Adipose tissue (tissue), 3 donors: ENCODE results near the gene GRAMD4. TPM values are rescaled to one million over a fixed set of nuclear protein-coding genes. Genes with fewer than 3 reads are reported as not detected.

Experiments
- H3K27ac ChIP-seq: one replicate; pipeline ENCODE4 v1.5.1; 2013; ENCODE audit warnings: low read depth, low read length
- WGBS, 3 donors: extraction: QIAGEN DNeasy Blood & Tissue Kit; methylation state at CpG; one replicate each; pipeline ENCODE4 v1.1.7; 2013; 5-methylcytosine and 5-hydroxymethylcytosine counted together
- polyA plus RNA-seq, 3 donors: library from polyadenylated mRNA; stranded (reverse); fragments of 200-250 nt; gene quantifications; one replicate each; pipeline ENCODE4 v1.2.3, GENCODE V29; 2013
- donor health status: healthy with polysubstance abuse.
- donor health status: Bipolar disorder and iron deficiency.
- donor health status: healthy.

GRAMD4 gene, protein sequence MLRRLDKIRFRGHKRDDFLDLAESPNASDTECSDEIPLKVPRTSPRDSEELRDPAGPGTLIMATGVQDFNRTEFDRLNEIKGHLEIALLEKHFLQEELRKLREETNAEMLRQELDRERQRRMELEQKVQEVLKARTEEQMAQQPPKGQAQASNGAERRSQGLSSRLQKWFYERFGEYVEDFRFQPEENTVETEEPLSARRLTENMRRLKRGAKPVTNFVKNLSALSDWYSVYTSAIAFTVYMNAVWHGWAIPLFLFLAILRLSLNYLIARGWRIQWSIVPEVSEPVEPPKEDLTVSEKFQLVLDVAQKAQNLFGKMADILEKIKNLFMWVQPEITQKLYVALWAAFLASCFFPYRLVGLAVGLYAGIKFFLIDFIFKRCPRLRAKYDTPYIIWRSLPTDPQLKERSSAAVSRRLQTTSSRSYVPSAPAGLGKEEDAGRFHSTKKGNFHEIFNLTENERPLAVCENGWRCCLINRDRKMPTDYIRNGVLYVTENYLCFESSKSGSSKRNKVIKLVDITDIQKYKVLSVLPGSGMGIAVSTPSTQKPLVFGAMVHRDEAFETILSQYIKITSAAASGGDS
- 10 to 100 TPM; 12.0 to 23.9 (median 12.1) TPM for polyA plus RNA-seq

DNA sequence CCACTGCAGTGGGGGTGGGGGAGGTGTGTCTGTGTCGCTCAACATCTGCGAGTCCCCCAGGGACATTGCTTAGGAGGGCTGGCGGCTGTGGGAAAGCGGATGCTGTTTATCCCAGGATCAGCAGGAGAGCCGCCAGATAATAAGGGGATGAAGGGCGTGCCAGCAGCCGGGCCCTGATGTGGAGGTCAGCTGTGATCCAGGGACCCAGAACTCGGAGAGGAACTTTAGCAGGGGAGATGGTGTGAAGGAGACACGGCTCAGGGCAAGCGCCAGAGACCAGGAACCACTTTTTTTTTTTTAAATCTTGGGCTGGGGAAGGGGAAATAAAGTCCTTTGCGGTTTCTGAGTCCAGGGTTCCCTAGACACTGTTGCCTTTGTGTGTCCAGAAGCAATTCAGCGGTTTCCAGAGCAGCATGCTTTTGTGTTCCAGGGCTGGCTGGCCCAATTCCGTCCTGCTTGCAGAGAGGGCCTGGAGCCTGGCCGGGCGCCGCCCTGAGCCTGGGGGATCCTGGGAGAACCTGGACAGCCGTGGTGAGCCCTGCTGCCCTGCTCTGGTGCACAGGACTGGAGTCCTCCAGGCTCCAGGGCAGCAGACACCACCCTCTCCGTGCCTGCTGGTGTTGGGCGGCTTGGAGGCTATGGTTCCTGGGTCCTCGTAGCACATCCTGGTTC lies at the start of gene GRAMD4:
Gene GRAMD4, plus strand, starts transcription at position 557 of the 672 bp plus-strand sequence. CDS start 6,414 bp downstream, outside the sequence.
- 22 to 52% (median 31%) methylated on average over 20 of the region's 20 CpGs for WGBS, 3 donors
- H3K27ac ChIP-seq: no peak within 1 kb of the TSS

DNA sequence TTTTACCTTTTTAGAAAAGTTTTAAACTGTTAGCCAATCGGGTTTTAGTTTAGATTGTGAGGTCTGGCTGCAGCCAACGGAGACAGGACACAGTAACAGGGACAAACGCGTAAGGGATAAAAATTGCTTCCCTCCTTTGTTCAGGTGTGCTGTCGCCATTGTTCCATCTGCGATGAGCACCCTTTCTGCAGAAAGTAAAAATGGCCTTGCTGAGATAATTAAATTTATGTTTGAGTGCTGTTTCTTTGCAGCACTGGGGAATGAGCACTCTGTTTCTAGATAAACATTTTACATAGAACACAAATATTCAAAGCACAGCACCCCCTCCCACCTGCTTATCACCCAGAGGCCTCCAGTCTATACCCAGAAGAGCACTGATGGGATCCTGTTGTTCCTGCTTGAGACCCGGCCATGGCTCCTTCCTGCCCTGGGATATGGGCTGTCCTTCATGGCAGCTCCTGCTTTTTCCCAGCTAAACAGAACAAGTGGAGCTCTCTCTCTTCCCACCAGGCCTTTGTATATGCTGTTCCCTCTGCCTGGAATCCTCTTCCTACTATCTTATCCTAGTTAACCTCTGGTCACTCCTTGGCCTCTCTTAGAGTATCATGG lies 48.4 kb upstream of the GRAMD4 start:
- no peak overlapping the region for H3K27ac ChIP-seq
- 78 to 95% (median 91%) methylated on average over 7 of the region's 7 CpGs for WGBS, 3 donors

DNA sequence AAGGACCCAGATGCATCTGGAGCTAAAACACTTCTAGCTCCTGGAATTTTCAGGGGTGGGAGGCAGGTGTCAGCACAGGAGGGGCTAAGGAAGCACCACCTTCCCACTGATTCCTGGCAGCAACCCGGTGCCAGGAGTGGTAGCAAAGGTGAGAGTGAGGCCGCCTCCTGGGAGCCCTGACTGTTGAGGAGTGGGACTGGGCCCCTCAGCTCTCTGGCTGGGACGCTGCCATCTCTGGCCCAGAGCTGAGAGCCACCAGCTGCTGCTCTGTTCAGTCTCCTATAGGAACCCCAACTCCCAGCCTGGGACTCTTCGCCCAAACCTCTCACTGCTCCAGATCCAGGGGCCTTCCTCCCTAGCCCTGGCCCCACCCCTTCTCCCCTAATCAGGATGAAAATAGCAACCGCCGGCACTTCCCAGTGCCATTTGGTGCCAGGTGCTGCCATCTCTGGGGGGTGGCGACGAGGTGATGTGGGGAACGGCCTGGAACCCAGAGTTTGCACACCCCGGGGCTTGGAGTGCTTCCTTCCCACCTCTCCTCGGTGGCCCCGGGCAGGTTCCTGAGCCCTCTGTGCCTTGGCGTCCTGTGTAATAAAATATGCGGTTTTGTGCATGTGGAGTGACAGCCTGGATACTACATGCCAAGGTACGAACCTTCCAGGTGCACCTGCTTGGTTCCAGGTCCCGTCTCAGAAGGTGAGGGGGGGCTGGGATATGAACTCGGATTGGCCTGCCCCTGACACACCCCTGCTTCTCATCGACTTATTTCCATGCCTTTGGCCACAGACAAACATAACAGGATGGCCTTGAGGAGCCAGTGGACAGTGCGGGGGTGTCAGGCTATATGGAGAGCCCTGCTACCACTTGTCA lies 47.0 kb upstream of the GRAMD4 start:
- H3K27ac ChIP-seq: no peak overlapping the region
- 53 to 89% (median 80%) methylated on average over 19 of the region's 19 CpGs for WGBS, 3 donors

DNA sequence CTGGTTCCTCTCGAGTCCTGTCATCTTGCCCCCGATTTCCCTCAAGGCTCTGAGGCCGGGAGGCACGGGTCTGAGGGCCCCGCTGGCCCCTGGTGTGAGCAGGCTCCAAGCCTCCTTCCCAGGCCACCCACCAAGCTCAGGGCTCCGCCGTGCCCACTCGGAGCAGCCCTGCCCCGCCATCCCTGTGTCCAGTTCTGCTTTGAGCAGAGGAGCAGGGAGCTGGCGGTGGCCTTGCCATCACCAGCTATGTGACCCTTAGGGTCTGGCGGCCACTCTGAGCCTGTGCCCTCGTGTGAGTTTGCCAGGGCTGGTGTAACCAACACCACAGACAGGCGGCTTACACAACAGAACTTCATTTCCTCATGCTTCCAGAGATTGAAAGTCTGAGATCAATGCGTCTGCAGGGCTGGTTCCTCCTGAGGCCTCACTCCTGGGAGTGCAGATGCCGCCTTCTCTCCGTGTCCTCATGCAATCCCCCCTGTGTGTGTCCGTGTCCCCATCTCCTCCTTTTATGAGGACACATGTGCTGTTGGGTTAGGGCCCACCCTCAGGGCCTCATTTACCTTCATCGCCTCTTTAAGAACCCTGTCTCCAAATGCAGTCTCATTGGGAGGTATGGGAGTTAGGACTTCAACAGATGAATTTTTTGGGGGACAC lies 46.3 kb upstream of the GRAMD4 start:
- no peak overlapping the region for H3K27ac ChIP-seq
- WGBS, 3 donors: 69 to 73% (median 71%) methylated on average over 18 of the region's 18 CpGs

DNA sequence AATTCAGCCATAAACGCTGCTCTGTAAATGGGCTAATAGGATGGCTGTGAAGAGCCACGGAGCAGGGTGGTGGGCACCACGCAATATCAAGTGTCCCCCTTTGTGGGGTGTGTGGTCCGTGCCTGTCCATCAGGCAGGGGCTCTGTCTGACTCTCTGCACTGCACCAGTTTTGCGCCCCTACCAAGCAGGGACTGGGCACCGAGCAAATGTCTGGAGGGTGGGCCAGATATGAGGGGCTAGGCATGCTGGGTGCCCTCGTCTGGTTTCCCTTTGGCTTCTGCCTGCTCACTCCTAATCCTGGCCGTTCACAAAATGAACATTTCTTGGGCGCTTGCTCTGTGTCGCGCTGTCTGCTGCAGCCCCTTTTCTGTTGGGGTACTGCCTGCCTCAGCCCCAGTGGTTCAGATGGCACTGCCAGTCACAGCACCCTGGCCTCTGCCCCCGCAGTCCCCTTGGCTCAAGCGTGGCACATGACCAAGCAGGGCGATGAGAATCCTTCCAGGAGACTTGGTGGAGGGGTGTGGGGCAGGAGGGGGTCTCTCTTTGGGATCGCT lies 45.7 kb upstream of the GRAMD4 start:
- 82 to 89% (median 89%) methylated on average over 15 of the region's 15 CpGs for WGBS, 3 donors
- no peak overlapping the region for H3K27ac ChIP-seq

DNA sequence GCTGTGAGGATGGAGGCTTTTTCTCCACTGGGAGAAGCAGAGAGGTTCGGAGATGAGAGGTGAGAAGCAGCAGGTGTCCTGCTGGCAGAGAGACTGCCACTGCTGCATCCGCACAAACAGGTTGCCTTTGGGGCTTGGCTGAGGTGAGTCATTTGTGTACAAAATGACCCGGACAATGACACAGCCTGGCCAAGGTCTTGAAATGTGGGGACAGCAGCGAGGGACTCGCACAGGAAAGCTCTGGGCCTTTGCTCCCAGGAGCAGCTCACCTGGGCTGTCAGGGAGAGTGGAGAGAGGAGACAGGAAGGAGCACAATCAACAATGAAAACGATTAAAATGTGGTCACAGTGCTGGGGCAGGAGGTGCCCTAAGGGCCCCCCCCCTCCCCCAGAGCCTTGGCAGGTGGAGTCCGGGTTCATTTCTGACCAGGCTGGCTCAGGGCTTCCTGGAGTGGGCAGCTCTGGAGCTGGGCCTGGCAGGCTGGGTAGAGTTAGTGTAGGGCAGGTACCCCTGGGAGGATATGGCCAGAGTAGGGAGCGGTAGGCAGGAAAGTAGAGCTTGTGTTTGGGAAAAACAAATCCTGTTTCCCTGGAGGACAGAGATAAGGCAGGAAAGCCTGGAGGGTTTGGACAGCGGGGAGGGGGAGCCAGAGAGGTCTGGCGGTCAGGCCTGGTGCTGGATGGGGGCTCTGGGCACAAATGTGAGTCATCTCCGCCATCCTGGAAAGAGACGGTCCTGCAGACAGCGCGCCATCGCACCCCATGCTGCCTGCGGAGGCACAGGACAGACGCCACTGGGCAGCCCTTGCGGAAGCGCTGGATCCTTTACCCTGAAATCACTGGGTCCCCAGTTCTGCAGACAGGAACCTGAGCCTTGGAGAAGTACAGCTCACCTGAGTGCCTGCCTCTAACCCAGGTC lies 44.9 kb upstream of the GRAMD4 start:
- H3K27ac ChIP-seq: no peak overlapping the region
- WGBS, 3 donors: 43 to 69% (median 66%) methylated on average over 19 of the region's 19 CpGs

DNA sequence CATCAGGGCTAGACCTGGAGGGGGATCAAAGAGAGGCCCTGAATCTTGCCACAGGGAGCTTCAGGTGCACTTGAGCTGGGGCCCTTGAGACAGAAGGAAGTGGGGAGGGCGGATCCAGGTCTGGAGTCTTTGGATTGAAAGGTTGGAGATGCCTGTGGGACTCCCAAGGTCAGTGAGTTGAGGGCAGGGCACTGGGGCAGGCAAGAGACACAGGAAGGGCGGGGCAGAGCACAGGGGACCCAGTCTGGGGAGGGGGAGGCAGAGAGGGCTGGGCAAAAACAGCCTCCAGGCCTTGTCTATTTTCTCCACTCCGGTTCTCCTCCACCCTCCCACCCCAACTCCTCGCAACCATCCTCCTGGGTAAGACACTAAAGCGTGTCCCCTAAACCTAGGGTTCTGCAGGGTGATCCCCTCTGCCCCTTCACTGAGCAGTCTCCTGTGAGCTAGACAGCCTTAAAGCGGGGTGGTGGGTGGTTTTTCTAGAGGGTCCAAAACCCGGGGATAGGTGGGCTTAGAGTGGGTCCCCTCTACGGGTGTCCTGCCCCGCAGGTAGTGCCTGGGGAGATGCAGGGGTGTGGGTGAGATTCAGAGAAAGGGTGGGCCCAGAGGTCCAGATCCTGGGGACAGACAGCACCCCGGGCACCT lies 44.2 kb upstream of the GRAMD4 start:
- 36 to 55% (median 50%) methylated on average over 9 to 10 of the region's 10 CpGs for WGBS, 3 donors
- H3K27ac ChIP-seq: no peak overlapping the region

DNA sequence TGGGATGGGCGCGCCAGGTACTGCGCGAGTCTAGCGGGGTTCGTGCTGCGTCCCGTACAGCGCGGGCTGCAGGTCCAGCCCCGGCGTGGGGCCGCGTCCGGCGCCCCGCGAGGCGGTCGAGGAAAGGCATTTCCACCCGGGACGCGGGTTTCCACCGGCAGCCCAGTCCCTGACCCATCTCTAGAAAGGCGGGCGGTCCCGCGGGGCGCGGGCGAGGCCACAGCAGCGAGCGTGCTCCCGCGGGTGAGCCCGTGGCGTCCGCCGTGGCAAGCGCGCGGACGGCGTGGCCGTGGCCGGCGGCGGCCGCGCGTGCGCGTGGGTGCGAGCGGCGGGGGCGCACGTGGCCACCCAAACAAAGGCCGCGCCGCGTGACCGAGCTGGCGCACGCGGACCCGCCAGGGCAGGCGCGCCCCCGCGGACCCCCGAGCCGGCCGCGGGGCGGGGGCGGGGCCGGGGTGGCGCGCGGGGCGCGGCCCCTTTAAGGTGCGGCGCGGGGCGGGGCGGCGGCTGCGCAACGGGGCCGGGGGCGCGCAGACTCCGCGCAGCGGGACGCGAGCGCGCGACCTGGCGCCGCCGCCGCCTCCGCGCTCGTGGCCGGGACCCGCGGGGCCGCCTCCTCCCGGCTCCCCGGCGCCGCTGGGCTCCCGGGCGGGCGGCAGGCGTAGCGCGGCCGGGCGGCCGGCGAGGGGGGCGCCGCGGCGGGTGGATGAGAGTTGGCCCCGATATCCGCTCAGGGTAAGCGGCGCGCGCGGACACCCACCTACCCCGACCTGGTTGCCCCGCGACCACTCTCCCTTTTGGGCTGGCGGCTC lies 43.4 kb upstream of the GRAMD4 start:
- 0 to 6% (median 1%) methylated on average over 28 to 141 of the region's 142 CpGs for WGBS, 3 donors
- no peak overlapping the region for H3K27ac ChIP-seq

DNA sequence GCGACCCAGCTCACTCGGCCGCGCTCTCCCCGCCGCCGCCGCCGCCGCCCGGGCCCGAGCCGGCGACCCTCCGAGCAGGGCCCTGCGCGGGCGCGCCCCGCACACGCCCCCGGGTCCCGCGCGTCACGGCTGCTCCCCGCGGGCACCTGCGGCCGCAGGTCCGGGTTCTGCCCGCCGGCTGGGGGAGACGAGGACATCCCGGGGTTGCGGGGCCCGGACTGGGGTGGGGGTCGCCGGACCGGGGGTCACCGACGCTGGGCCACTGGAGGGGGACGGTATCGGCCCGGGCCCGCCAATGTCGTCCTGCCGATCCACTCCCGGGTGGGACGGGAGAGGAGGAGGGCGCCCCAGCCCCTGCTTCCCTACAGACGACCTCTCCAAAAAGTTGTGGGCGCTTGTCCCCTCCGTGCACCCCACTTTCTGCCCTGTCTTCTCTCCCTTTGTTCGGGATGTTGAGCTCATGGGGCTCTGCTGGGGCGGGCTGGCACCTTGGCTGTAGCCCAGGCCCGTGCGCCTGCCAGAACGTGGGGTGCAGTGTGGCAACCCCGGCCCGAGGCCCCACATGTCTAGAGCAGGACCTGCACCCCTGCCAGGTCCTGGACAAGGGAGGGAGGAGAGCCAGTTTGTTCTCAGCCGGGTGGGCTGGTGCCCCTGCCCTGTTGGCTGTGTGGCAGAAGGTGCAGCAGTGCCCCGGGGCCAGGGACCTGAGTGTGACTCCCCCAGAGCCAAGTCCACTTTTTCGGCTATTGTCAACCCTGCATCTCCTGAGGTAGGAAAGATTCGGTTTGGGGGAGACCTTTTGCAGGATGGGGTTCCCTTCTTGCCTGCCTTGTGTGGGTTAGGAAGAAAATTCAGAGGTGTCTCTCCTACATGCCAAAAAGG lies 42.6 kb upstream of the GRAMD4 start:
- WGBS, 3 donors: 3 to 5% (median 3%) methylated on average over 31 to 64 of the region's 65 CpGs
- H3K27ac ChIP-seq: no peak overlapping the region

DNA sequence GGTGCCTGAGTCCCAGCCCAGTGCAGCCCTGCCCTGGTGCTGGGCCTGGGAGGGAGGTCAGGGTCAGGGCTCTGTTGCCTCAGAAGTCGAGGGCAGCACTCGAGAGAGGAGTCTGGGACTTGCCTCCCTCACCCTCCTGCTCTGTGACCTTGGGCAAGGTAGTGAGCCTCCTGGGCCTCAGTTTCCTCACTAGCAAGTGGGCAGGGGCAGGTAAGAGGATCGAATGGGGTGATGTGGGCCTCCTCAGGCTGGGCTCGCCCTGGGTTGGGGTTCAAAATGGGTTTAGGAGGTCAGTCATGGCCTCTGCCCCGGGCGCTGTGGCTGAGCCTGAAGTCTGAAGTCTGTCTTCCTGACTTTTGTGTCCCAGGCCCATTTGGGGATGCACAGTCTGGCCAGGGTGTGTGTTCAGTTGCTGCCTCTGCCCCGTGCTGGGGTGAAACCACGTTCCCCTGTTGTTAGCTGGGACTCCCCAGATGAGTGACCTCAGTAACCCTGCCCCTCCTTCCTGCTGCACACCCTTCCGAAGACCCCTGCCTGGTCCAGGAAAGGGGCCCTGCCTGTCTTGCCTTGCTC lies 41.8 kb upstream of the GRAMD4 start:
- no peak overlapping the region for H3K27ac ChIP-seq
- 38 to 48% (median 43%) methylated on average over 9 of the region's 9 CpGs for WGBS, 3 donors

DNA sequence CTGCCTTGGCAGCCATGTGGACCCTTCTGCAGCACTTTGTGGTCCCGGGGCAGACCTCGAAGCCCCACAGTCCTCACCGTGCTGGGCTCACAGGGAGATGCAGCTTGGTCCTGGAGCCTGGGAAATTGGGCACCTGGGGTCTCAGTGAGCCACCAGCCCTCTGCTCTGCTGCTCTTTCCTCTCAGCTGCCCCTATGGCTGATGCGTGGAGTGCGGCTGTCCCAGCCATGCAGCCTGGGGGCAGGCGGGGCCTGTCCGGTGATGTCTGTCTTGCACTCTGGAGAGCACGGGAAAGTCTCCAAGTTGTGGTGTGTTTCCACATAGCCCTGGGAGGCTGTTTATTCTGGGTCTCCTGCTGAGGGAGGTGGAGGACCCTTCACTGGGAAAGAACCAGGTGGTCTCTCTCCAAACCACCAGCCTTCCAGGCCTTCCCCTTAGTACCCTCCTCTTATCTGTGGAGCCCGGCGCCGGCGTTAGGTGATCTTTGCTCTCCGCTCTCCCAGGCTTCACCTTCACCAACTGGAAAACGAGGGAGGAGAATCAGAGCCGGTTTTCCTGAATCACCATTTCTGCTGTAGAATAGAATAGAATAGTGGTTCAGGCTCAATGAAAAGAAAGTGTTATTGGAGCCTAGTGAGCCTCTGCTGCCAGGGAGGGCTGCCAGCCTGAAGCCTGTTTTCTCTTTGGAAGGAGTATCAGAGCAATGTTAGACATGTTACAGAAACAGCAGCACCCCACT lies 41.2 kb upstream of the GRAMD4 start:
- no peak overlapping the region for H3K27ac ChIP-seq
- WGBS, 3 donors: 23 to 65% (median 60%) methylated on average over 15 of the region's 15 CpGs

DNA sequence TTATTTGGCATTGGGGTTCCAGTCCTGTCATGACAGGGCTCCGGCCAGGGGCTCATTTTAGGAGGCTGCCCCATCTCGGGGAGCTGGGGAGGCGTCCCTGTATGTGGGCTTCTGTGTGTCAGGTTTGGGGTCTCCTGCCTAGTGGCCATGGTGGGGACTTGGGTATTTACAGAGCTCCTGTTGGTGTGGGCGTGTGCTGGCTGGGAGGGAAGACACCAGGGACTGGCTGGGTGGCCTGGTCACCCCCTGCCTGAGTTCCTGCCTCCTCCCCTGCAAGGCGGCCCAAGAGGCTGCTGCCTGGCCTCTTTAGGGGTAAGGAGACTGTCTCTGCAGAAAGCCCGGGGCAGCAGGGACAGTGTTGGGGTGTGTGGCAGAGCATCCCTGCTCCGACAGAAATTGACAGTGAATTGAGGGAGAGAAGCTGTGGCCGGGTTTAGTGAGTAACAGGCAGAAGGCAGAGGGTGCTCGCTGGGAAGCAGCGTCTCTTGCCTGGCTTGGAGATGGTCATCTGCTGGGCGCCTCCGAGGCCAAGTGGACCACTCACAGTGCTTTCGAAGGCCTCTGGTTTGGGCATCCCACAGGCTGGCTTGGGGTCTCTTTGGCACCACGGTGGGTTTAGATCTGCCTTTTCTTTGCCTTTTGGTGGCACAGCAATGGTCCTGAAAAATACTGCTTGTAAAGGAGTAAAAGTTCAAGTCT lies 40.3 kb upstream of the GRAMD4 start:
- H3K27ac ChIP-seq: no peak overlapping the region
- 85 to 92% (median 85%) methylated on average over 13 to 14 of the region's 14 CpGs for WGBS, 3 donors
